ENCODE results near the gene RNF31. TPM values are rescaled to one million over a fixed set of nuclear protein-coding genes. Genes with fewer than 3 reads are reported as not detected.

The RNF31 gene
- total RNA-seq, 2 donors from 2014 or later, result 75.5 to 82.9 TPM

DNA sequence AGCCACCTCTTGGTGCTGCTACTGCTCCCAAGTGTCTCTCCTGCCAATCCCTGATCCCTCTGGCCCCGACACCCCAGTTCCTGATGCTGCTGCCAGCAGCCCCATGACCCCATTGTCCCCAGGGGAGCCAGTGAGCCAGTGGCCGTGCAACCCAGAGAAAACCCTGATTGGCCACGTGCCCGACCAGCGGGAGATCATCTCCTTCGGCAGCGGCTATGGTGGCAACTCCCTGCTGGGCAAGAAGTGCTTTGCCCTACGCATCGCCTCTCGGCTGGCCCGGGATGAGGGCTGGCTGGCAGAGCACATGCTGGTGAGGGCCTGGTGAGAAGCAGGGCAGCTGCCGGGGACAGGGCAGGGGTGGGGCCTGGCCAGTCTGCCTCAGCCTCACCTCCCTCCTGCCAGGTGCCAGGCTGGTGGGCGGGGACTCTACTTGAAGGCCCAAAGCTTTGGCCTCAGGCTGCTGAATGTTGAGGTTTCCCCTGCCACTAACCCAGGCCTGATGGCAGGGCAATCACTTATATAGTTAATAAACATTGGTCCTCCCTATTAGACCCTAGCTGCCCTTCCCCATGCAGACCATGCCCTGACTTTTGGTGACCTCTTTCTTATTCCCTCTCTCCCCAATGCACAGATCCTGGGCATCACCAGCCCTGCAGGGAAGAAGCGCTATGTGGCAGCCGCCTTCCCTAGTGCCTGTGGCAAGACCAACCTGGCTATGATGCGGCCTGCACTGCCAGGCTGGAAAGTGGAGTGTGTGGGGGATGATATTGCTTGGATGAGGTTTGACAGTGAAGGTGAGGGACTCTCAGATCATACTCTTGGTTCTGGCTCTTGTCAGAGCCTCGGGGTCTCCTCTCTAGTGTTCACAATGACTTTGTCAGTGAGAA, 48.1 kb upstream of the RNF31 start:
- peaks cover 10% of the 10 kb centered on the region for H3K4me1 Mint-ChIP-seq
- no peak overlapping the region for H3K9ac ChIP-seq (ENCODE audit: extremely low read depth, low read length, poor library complexity, severe bottlenecking)
- 91 to 100% methylated on average over 4 to 17 of the region's 17 CpGs for WGBS, 2 experiments (ENCODE audit: insufficient coverage in 1 of 2, insufficient read length in 1 of 2)
- peaks cover 12% of the 10 kb centered on the region for H3K9me3 Mint-ChIP-seq
- peaks cover 7% of the 10 kb centered on the region for H3K36me3 ChIP-seq (ENCODE audit: control insufficient read depth, insufficient read depth, low read length)
- H3K27me3 ChIP-seq (ENCODE audit: control insufficient read depth, insufficient read depth, low read length, poor library complexity, severe bottlenecking), result no peaks in the 10 kb centered on the region
- H3K4me3 Mint-ChIP-seq, result no peak overlapping the region
- no peak overlapping the region for H3K27ac Mint-ChIP-seq
- no peaks in the 10 kb centered on the region for H3K27me3 Mint-ChIP-seq (ENCODE audit: insufficient read depth)
- H3K36me3 Mint-ChIP-seq (ENCODE audit: low read depth), result peaks cover 46% of the 10 kb centered on the region
- no peak overlapping the region for H3K27ac ChIP-seq (ENCODE audit: low read depth, low read length)
- peaks cover 11% of the 10 kb centered on the region for H3K9me3 ChIP-seq (ENCODE audit: control insufficient read depth, low read length)
- TF ChIP-seq, protein P1, sequence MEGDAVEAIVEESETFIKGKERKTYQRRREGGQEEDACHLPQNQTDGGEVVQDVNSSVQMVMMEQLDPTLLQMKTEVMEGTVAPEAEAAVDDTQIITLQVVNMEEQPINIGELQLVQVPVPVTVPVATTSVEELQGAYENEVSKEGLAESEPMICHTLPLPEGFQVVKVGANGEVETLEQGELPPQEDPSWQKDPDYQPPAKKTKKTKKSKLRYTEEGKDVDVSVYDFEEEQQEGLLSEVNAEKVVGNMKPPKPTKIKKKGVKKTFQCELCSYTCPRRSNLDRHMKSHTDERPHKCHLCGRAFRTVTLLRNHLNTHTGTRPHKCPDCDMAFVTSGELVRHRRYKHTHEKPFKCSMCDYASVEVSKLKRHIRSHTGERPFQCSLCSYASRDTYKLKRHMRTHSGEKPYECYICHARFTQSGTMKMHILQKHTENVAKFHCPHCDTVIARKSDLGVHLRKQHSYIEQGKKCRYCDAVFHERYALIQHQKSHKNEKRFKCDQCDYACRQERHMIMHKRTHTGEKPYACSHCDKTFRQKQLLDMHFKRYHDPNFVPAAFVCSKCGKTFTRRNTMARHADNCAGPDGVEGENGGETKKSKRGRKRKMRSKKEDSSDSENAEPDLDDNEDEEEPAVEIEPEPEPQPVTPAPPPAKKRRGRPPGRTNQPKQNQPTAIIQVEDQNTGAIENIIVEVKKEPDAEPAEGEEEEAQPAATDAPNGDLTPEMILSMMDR (conservative IDR thresholded peaks at IDR 0.05), result no peak
- H3K4me1 ChIP-seq (ENCODE audit: control insufficient read depth, insufficient read depth, low read length), result no peaks in the 10 kb centered on the region
- DNase-seq, result no peak
- H3K4me3 ChIP-seq (ENCODE audit: low read length), result no peak overlapping the region

DNA sequence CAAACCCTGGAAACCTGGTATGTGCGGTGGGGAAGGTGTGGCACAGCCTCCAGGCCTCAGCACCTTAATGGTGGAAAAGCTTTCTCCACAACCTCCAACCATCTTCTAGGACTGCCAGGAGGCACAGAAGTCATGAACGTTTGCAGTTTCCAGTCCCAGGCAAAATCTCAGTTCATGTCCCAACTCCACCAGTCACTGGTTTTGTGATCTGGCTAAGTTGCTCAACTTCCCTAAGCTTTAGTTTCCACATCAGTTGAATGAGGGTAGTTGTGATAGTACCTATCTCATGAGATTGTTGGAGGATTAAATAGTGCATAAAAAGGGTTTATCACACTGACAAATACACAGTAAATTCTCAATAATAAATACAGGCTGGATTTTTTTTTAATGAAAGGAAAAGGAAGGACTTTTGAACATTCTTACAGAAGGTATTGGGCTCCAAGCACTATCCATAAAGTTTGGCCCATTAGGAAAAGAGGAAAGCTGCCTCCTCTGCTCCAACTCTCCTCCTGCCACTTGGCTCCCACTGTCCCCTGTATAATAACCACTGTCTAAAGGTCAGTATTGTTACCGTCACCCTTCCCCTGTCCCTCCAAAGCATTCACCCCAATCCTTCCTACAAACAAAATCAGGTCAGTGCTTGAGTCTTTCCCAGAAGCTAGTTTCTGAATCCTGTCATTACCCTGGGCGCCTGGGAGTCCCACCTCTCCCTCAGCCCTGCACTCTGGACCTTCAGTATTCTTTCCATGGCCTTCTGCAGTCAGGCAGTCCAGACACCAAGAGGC, 46.9 kb upstream of the RNF31 start:
- Mint-ChIP-seq H3K36me3 (ENCODE audit: low read depth) (peaks cover 55% of the 10 kb centered on the region), H3K4me1 (peaks cover 5% of the 10 kb centered on the region), H3K27ac (no peak overlapping the region), H3K4me3 (no peak overlapping the region), H3K9me3 (peaks cover 23% of the 10 kb centered on the region), H3K27me3 (ENCODE audit: insufficient read depth) (no peaks in the 10 kb centered on the region)
- Histone ChIP-seq H3K27ac (ENCODE audit: low read depth, low read length) (no peak overlapping the region), H3K9ac (ENCODE audit: extremely low read depth, low read length, poor library complexity, severe bottlenecking) (no peak overlapping the region), H3K4me3 (ENCODE audit: low read length) (no peak overlapping the region), H3K36me3 (ENCODE audit: control insufficient read depth, insufficient read depth, low read length) (peaks cover 8% of the 10 kb centered on the region), H3K4me1 (ENCODE audit: control insufficient read depth, insufficient read depth, low read length) (no peaks in the 10 kb centered on the region), H3K27me3 (ENCODE audit: control insufficient read depth, insufficient read depth, low read length, poor library complexity, severe bottlenecking) (no peaks in the 10 kb centered on the region), H3K9me3 (ENCODE audit: control insufficient read depth, low read length) (peaks cover 23% of the 10 kb centered on the region)
- TF ChIP-seq, protein P1 (conservative IDR thresholded peaks at IDR 0.05), result no peak
- 88 to 95% methylated on average over 3 to 4 of the region's 4 CpGs for WGBS, 2 experiments (ENCODE audit: insufficient coverage in 1 of 2, insufficient read length in 1 of 2)
- no peak for DNase-seq

DNA sequence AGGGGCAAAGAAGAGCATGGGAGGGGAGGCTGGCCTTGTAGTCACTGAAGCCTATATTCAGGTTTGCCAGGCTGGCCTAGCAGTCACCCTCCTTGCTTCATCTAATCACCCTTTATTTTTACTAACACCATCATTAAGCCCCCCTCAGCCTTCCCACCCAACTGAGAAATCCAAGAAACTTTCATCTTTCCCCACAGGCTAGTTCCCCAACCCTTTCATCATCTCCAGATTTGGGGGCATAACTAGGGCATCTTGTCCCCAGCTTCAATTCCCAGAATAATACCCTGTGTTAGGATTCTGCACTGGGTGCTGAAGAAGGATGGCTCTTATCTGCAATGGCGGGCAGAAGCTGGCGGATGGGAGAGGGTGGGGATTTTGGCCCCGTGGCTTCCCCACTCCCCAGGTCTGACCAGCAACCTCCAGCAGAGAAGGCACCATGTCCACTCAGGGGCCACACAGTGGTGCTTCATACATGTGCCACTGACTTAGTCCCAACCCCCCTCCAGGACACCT, 46.3 kb upstream of the RNF31 start:
- Mint-ChIP-seq H3K27me3 (ENCODE audit: insufficient read depth) (no peaks in the 10 kb centered on the region), H3K27ac (no peak overlapping the region), H3K4me1 (no peaks in the 10 kb centered on the region), H3K4me3 (no peak overlapping the region), H3K9me3 (peaks cover 29% of the 10 kb centered on the region), H3K36me3 (ENCODE audit: low read depth) (peaks cover 54% of the 10 kb centered on the region)
- no peak for DNase-seq
- Histone ChIP-seq H3K9ac (ENCODE audit: extremely low read depth, low read length, poor library complexity, severe bottlenecking) (no peak overlapping the region), H3K4me1 (ENCODE audit: control insufficient read depth, insufficient read depth, low read length) (no peaks in the 10 kb centered on the region), H3K36me3 (ENCODE audit: control insufficient read depth, insufficient read depth, low read length) (peaks cover 8% of the 10 kb centered on the region), H3K27ac (ENCODE audit: low read depth, low read length) (no peak overlapping the region), H3K4me3 (ENCODE audit: low read length) (no peak overlapping the region), H3K9me3 (ENCODE audit: control insufficient read depth, low read length) (peaks cover 24% of the 10 kb centered on the region), H3K27me3 (ENCODE audit: control insufficient read depth, insufficient read depth, low read length, poor library complexity, severe bottlenecking) (no peaks in the 10 kb centered on the region)
- TF ChIP-seq, protein P1 (conservative IDR thresholded peaks at IDR 0.05), result no peak
- 98% methylated on average over 3 of the region's 3 CpGs; no CpG with 5 or more reads in 1 of the 2 experiments for WGBS, 2 experiments (ENCODE audit: insufficient coverage in 1 of 2, insufficient read length in 1 of 2)
